GM12878 (cell line): ENCODE measurements around the gene HCFC2.

ENCODE experiments used
- EGR1 ChIP-seq, 2 experiments: IDR thresholded peaks; 1 replicate in 1 of 2; 2 replicates in 1 of 2; pipeline ENCODE4 v1.6.1; 2011 to 2012; ENCODE audit warnings: low read depth in 2 of 2, low read length in 2 of 2, borderline replicate concordance in 1 of 2, mild to moderate bottlenecking in 1 of 2, moderate library complexity in 1 of 2
- SIN3A ChIP-seq: IDR thresholded peaks from 2 replicates; pipeline ENCODE4 v1.6.1; 2012; ENCODE audit warnings: low read depth, low read length, improper control_type of control experiment
- SIX5 ChIP-seq: IDR thresholded peaks from 2 replicates; pipeline ENCODE4 v1.6.1; 2011; ENCODE audit warnings: mild to moderate bottlenecking, low read depth, low read length, moderate library complexity; ENCODE audit not compliant: severe bottlenecking
- TF ChIP-seq, protein P1 (sequence below): fragments of 450-650 bp; formaldehyde crosslinking; IDR thresholded peaks from 2 replicates; pipeline ENCODE4 v1.4.0; 2020; ENCODE audit warnings: mild to moderate bottlenecking, moderate library complexity
- TF ChIP-seq, protein P2 (sequence below): IDR thresholded peaks from 2 replicates; pipeline ENCODE4 v1.6.1; 2012; ENCODE audit warnings: mild to moderate bottlenecking, low read depth, low read length
- TF ChIP-seq, protein P3 (sequence below), 3 experiments: IDR thresholded peaks in 2 of 3; conservative IDR thresholded peaks in 1 of 3; 2 replicates each; pipeline ENCODE4 v1.5.1; 2011; ENCODE audit warnings: low read depth in 3 of 3, low read length in 3 of 3, mild to moderate bottlenecking in 3 of 3, control low read depth in 2 of 3, moderate library complexity in 2 of 3, inconsistent platforms in 1 of 3, mixed read lengths in 1 of 3; ENCODE audit not compliant: control insufficient read depth in 2 of 3, insufficient read depth in 1 of 3; ENCODE audit errors: extremely low read depth in 1 of 3
- TF ChIP-seq, protein P4 (sequence below): fragments of 150-350 bp; IDR thresholded peaks from 2 replicates; pipeline ENCODE4 v1.6.1; 2014; ENCODE audit warnings: mild to moderate bottlenecking, low read depth, low read length

DNA sequence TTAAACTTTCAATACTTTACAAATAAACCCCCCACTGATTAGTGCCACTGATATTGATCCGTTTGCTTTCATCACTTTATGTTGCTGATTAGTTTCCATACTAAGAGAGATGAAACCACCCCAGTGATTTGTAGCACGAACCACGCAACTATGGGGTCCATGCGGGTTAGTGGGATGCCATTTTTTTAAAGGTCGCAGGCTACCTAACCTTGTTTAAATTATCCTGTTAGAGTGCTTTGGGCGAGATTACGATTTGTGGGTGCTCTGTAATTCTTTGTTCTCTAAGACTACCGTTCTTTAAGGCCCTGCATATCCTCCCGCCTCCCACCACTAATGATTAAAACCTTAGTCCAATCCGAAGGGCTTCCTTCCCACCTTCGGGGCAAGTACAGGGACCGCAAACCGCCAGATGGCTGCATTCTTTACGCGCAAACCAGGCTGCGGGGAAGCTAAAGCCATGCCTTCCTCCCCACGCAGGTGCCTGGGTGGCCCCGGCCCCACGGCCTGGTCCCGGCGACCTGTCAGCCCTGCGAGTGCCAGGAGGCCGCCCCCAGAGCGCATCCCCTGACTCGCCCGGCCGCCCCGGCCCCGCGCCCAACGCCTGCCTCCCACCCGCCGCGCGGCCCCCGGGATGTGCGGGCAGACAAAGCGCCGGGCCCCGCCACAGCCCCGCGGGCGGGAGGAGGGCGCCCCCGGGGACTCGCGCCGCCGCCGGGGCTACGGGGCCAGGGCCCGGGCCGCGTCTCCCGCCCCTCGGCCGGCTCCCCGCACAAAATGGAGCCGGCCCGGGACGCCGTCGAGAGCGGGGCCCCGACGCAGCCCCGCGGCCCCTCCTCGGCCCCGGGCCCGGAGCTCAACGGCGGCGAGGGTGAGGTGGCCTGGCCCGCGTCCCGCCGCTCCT lies 72.9 kb downstream of the HCFC2 start:
- TF ChIP-seq, protein P1, sequence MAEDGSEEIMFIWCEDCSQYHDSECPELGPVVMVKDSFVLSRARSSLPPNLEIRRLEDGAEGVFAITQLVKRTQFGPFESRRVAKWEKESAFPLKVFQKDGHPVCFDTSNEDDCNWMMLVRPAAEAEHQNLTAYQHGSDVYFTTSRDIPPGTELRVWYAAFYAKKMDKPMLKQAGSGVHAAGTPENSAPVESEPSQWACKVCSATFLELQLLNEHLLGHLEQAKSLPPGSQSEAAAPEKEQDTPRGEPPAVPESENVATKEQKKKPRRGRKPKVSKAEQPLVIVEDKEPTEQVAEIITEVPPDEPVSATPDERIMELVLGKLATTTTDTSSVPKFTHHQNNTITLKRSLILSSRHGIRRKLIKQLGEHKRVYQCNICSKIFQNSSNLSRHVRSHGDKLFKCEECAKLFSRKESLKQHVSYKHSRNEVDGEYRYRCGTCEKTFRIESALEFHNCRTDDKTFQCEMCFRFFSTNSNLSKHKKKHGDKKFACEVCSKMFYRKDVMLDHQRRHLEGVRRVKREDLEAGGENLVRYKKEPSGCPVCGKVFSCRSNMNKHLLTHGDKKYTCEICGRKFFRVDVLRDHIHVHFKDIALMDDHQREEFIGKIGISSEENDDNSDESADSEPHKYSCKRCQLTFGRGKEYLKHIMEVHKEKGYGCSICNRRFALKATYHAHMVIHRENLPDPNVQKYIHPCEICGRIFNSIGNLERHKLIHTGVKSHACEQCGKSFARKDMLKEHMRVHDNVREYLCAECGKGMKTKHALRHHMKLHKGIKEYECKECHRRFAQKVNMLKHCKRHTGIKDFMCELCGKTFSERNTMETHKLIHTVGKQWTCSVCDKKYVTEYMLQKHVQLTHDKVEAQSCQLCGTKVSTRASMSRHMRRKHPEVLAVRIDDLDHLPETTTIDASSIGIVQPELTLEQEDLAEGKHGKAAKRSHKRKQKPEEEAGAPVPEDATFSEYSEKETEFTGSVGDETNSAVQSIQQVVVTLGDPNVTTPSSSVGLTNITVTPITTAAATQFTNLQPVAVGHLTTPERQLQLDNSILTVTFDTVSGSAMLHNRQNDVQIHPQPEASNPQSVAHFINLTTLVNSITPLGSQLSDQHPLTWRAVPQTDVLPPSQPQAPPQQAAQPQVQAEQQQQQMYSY (CRISPR knock-in tag) = no peak
- TF ChIP-seq EGR1 (IDR thresholded peaks at IDR 0.05; ENCODE audit: borderline replicate concordance in 1 of 2, low read depth in 2 of 2, low read length in 2 of 2) (no peak), SIX5 (no peak), SIN3A (no peak)
- TF ChIP-seq, protein P2, sequence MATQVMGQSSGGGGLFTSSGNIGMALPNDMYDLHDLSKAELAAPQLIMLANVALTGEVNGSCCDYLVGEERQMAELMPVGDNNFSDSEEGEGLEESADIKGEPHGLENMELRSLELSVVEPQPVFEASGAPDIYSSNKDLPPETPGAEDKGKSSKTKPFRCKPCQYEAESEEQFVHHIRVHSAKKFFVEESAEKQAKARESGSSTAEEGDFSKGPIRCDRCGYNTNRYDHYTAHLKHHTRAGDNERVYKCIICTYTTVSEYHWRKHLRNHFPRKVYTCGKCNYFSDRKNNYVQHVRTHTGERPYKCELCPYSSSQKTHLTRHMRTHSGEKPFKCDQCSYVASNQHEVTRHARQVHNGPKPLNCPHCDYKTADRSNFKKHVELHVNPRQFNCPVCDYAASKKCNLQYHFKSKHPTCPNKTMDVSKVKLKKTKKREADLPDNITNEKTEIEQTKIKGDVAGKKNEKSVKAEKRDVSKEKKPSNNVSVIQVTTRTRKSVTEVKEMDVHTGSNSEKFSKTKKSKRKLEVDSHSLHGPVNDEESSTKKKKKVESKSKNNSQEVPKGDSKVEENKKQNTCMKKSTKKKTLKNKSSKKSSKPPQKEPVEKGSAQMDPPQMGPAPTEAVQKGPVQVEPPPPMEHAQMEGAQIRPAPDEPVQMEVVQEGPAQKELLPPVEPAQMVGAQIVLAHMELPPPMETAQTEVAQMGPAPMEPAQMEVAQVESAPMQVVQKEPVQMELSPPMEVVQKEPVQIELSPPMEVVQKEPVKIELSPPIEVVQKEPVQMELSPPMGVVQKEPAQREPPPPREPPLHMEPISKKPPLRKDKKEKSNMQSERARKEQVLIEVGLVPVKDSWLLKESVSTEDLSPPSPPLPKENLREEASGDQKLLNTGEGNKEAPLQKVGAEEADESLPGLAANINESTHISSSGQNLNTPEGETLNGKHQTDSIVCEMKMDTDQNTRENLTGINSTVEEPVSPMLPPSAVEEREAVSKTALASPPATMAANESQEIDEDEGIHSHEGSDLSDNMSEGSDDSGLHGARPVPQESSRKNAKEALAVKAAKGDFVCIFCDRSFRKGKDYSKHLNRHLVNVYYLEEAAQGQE = no peak
- TF ChIP-seq, protein P3, sequence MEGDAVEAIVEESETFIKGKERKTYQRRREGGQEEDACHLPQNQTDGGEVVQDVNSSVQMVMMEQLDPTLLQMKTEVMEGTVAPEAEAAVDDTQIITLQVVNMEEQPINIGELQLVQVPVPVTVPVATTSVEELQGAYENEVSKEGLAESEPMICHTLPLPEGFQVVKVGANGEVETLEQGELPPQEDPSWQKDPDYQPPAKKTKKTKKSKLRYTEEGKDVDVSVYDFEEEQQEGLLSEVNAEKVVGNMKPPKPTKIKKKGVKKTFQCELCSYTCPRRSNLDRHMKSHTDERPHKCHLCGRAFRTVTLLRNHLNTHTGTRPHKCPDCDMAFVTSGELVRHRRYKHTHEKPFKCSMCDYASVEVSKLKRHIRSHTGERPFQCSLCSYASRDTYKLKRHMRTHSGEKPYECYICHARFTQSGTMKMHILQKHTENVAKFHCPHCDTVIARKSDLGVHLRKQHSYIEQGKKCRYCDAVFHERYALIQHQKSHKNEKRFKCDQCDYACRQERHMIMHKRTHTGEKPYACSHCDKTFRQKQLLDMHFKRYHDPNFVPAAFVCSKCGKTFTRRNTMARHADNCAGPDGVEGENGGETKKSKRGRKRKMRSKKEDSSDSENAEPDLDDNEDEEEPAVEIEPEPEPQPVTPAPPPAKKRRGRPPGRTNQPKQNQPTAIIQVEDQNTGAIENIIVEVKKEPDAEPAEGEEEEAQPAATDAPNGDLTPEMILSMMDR (IDR thresholded peaks at IDR 0.05 in 2 of 3, conservative IDR thresholded peaks at IDR 0.05 in 1 of 3; ENCODE audit: control insufficient read depth in 2 of 3, extremely low read depth in 1 of 3, insufficient read depth in 1 of 3, low read depth in 3 of 3, low read length in 3 of 3) = no peak
- TF ChIP-seq, protein P4, sequence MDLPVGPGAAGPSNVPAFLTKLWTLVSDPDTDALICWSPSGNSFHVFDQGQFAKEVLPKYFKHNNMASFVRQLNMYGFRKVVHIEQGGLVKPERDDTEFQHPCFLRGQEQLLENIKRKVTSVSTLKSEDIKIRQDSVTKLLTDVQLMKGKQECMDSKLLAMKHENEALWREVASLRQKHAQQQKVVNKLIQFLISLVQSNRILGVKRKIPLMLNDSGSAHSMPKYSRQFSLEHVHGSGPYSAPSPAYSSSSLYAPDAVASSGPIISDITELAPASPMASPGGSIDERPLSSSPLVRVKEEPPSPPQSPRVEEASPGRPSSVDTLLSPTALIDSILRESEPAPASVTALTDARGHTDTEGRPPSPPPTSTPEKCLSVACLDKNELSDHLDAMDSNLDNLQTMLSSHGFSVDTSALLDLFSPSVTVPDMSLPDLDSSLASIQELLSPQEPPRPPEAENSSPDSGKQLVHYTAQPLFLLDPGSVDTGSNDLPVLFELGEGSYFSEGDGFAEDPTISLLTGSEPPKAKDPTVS = no peak
